Mononuclear cell (primary cell): ENCODE measurements around the gene GAST. TPM values are rescaled to one million over a fixed set of nuclear protein-coding genes. Genes with fewer than 3 reads are reported as not detected.
A peak's percentile ranks its signal among the peaks of the same experiment; 100 is the strongest.
"Not testable (repeated sequence)": the region's sequence is repeated elsewhere in the genome, so short reads cannot be mapped to it uniquely, and the experiment has no call there.

Source experiments
- H3K27me3 ChIP-seq: 2 replicates; pipeline ENCODE4 v1.6.0; 2011; ENCODE audit warnings: low read length, control low read depth; ENCODE audit not compliant: insufficient read depth
- H3K4me1 ChIP-seq: 2 replicates; pipeline ENCODE4 v1.5.1; 2011; ENCODE audit warnings: mild to moderate bottlenecking, low read length, control low read depth; ENCODE audit not compliant: insufficient read depth
- H3K4me3 ChIP-seq: 2 replicates; pipeline ENCODE4 v1.5.1; 2011; ENCODE audit warnings: mild to moderate bottlenecking, low read length, moderate library complexity
- H3K9me3 ChIP-seq: 2 replicates; pipeline ENCODE4 v1.5.1; 2011; ENCODE audit warnings: low read depth, mild to moderate bottlenecking, control low read depth, low read length
- total RNA-seq: library from RNA; depleted of rRNA; stranded (reverse); fragments of >200 nt; gene quantifications from one replicate; pipeline ENCODE4 v1.2.3, GENCODE V29; 2012

The GAST gene, protein sequence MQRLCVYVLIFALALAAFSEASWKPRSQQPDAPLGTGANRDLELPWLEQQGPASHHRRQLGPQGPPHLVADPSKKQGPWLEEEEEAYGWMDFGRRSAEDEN
- total RNA-seq: not detected

DNA sequence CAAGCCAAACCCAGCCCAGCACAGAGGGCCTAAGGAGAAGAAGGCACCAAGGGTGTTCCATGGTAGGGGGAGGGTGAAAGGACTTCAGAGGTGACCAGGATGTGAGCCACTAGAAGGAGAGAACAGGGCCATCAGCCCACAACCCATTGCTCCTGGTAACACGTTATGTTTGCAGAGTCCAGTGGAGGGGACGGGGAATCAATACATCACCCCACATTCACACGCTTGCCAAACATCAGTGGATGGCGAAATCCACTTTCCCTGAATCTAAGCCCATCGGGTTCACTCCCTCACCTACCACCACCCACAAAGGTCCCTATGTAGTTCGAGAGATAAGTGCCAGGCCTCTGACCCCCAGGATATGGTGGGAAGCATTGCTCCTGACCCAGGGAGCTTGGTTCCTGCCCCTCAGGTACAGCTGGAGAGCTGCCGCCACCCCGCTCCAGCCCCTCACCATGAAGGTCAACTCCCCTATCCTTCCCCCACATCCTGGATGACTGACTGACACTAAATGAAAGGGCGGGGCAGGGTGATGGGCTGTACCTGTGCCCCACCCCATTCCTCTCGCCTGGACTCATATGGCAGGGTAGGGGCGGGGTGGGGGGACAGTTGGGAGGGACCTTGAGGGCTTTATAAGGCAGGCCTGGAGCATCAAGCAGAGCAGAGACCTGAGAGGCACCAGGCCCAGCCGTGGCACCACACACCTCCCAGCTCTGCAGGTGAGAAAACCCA lies at the start of gene GAST:
TSS of gene GAST (plus strand) at position 663 of the 732 bp plus-strand sequence. CDS start 3,106 bp downstream, outside the sequence.
- Histone ChIP-seq H3K4me3 (no peak within 1 kb of the TSS), H3K9me3 (no peaks in the 10 kb centered on the region), H3K27me3 (no peaks in the 10 kb centered on the region), H3K4me1 (no peaks in the 10 kb centered on the region)

DNA sequence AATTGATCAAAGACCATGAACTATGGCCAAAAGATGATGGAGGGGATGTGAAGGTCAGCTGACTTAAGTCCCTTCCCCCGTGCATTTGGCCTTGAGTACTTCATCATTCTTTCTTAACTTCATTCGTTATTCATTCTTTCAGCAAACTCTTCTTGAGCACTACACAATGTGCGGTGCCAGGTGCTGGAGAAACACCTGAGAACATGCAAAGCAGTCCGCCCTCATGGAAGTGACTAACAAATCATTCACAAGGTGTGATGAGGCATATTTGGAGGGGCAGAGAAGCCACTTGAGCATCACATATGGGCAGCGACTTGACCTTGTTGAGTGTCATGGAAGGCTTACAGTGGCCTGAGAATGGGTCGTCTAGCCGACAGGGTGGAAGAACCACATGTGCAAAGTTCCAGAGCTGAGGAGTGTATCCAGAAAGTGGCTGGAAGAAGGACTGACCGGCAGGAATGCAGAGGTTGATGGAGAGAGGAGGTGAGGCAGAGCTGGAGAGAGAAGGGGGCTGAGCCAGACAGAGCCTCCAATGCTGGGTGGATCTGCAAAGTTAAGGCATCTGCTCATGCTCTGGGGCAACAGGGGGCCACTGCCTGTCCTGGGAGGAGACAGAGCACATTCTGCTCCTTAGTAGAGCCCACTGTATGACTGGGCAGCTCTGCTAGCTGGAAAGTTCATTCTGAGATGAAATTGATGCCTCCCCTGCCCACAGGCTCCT lies 48.5 kb upstream of the GAST start:
- Histone ChIP-seq H3K4me3 (no peak overlapping the region), H3K9me3 (no peaks in the 10 kb centered on the region), H3K4me1 (peaks cover 29% of the 10 kb centered on the region), H3K27me3 (no peaks in the 10 kb centered on the region)

DNA sequence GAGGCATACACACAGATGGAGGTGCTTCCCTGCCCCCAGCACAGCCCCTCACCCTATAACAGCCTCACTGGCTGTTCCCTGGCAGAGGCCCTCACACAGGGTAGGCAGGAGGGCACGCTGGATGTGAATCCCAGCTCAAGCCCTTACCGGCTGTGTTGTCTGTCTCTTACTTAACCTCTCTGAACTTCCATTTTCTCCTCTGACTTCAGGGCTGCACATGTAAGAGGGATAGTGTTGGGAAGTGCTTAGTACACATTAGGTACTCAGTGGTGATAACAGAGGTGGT lies 48.0 kb upstream of the GAST start:
- Histone ChIP-seq H3K4me1 (peaks cover 29% of the 10 kb centered on the region), H3K9me3 (no peaks in the 10 kb centered on the region), H3K27me3 (no peaks in the 10 kb centered on the region), H3K4me3 (no peak overlapping the region)

DNA sequence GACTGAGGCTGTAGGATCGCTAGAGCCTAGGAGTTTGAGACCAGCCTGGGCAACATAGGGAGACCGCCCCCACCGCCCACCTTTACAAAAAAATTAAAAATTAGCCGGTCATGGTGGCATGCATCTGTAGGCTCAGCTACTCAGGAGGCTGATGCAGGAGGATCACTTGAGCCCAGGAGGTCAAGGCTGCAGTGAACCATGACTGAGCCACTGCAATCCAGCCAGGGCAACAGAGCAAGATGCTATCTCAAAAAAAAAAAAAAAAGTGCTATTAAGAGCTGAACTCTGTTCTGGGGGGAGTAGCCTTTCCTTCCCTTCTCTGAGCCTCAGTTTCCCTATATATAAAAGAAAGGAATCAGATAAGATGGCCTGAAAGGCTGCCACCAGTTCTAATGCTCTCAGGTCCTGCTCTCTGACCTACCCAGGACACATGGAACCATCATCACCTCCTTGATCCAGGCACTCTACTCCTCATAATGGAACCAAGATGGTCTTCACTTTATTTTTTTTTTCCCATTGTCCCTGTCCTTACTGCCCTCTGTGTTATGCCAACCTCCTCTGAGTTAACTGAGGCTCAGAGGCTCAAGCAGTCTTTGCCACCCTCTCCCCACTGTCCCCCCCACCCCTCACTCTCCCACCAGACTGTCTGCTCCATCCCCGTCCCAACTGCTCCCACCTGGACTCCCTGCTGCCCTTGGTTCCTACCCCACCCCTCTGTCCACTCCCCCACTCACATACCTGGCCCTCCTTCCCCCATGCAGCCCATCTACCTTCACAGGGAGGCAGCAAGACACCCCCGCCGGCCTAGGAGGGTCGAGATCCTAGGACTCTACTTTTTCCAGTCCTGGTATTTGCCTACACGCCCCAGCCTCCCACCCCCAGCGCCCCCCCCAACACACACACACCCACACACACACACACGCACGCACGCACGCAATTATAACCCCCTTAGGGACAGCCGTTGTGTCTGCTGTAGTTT lies 47.3 kb upstream of the GAST start:
- no peaks in the 10 kb centered on the region for H3K9me3 ChIP-seq
- no peak overlapping the region for H3K4me3 ChIP-seq
- H3K27me3 ChIP-seq: no peaks in the 10 kb centered on the region
- H3K4me1 ChIP-seq: peaks cover 29% of the 10 kb centered on the region

DNA sequence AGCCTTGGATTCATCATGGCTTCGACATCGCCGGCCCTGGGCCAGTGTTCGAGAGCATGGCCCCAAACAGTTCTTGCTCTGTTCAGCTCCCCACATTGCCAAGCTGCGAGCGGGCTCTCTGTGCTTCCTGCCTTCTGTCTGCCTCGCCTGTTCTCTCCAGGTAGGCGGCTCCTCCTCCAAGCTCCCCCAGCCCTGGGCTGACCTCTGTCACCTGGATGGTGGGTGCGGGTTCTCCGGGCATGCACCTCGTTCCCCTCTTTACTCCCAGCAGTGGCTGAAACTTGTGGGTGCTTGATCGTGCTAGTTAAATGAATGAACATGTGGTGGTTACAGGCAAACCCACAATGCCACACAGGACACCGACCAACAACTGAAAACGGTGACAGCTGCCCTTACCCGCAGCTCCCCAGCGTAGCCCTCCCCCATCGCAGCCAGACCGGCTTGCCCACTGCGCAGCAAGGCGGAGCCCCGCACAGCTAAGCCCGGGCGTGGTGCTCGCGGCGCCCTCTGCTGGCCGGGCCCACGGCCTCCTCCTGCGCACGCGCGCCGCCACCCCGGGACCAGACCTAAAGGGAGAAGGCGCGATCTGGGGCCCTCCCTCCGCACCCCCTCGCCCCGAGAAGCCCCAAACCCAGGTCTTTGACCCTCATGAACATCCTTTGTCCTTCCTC lies 46.4 kb upstream of the GAST start:
- Histone ChIP-seq H3K4me3 (peak overlapping the region; percentile 31), H3K9me3 (no peaks in the 10 kb centered on the region), H3K27me3 (no peaks in the 10 kb centered on the region), H3K4me1 (peaks cover 29% of the 10 kb centered on the region)

DNA sequence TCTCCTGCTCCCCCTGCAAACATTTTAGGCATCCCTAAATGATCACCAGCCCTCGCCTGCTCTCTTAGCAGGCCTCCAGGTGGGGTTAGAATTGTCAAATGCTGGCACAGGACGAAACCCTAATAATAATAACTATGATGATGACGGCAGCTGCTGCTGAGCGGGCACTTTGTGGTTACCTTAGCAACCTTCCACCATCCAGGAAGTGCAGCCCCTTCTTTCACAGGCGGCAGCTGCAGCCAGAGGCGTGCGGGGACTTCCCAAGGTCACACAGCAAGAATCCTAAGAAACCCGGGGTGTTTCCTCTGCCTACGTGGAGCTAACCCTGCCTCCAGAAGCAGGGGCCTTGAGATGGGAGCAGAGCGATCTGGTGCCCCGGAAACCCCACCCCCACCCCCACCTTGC lies 45.9 kb upstream of the GAST start:
- no peaks in the 10 kb centered on the region for H3K27me3 ChIP-seq
- H3K4me3 ChIP-seq: peak overlapping the region; percentile 31
- H3K9me3 ChIP-seq: no peaks in the 10 kb centered on the region

DNA sequence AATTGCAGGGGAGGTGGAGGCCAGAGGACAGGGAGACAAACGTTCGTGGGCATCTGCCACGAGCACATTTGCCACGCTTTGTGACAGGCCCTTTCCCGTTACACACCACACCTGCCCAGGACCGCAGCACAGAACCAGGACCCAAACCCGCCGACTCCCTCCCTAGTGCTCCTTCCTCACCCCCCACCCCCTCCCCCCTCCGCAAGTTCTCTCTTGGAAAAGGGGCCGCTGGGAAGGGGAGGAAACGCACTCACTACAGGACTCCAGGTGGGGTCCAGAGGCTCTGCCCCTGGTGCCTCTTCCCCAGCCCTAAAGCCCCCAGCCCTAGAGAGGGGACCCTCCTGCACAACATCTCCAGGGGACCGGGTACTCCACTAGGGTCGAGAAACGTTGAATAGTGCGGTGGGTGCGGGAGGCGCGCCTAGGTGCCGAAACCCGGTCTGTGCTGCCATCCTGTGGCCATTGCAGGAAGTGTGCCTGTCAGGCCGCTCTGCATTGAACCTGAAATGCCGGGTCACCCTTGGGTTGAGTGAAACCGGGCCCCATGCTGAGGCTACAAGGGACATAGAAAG lies 45.3 kb upstream of the GAST start:
- peaks cover 29% of the 10 kb centered on the region for H3K4me1 ChIP-seq

More for the DNA sequence above, 45.9 kb upstream of the GAST start:
- peaks cover 29% of the 10 kb centered on the region for H3K4me1 ChIP-seq

DNA sequence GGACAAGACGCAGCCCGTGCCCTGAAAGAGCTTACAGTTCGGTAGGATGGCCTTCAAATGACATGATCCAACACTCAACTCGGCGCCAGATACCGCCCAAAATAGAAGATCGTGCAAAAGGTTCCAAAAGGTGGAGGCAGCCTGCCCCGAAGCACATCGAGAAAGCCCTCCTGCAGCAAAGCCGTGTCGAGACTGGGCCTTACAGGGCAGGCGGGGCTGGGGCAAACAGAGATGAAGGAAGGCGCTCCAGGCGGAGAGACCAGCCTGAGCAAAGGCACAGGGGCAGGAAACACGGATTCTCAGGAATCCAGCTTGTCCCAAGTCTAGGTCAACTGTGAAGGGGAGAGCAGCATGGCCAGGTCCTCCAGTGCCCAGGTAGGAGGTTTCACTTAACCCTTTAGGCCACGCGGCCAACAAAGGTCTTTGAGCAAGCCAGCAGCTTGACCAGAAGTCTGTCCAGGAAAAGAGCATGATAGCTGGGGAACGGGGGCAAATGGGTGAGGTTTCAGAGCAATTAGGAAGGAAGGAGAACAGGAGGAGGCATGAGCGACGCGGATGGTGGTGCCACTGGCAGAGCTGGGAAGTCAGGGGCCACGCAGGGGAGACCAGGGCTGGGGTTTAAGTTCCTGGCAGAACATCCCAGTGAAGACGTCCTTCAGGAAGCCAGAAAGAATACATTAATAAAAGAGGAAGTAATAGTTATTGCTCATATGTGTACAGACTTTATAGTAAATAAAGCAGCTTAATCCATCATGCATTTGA lies 44.7 kb upstream of the GAST start:
- H3K4me1 ChIP-seq: peaks cover 29% of the 10 kb centered on the region
- no peak overlapping the region for H3K4me3 ChIP-seq
- no peaks in the 10 kb centered on the region for H3K9me3 ChIP-seq
- no peaks in the 10 kb centered on the region for H3K27me3 ChIP-seq

More for the DNA sequence above, 45.3 kb upstream of the GAST start:
- H3K4me3 ChIP-seq: peak overlapping the region; percentile 31
- H3K27me3 ChIP-seq: no peaks in the 10 kb centered on the region
- H3K9me3 ChIP-seq: no peaks in the 10 kb centered on the region

DNA sequence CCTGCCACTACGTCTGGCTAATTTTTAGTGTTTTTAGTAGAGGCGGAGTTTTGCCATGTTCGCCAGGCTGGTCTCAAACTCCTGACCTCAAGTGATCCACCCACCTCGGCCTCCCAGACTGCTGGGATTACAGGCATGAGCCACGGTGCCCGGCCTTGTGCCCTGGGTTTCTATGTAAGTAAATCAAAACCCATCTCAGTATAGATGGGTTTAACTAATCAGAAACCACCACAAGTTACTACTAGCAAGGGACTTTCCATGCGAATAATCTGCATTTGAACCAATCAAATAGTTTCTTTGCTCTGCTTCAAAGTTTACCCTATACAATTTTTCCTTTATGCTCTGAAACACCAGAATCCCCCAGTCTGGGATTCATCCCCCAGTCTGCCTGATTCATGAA lies 40.0 kb upstream of the GAST start:
- H3K9me3 ChIP-seq: no peaks in the 10 kb centered on the region
- no peaks in the 10 kb centered on the region for H3K27me3 ChIP-seq
- no peak overlapping the region for H3K4me3 ChIP-seq
- peaks cover 43% of the 10 kb centered on the region for H3K4me1 ChIP-seq

DNA sequence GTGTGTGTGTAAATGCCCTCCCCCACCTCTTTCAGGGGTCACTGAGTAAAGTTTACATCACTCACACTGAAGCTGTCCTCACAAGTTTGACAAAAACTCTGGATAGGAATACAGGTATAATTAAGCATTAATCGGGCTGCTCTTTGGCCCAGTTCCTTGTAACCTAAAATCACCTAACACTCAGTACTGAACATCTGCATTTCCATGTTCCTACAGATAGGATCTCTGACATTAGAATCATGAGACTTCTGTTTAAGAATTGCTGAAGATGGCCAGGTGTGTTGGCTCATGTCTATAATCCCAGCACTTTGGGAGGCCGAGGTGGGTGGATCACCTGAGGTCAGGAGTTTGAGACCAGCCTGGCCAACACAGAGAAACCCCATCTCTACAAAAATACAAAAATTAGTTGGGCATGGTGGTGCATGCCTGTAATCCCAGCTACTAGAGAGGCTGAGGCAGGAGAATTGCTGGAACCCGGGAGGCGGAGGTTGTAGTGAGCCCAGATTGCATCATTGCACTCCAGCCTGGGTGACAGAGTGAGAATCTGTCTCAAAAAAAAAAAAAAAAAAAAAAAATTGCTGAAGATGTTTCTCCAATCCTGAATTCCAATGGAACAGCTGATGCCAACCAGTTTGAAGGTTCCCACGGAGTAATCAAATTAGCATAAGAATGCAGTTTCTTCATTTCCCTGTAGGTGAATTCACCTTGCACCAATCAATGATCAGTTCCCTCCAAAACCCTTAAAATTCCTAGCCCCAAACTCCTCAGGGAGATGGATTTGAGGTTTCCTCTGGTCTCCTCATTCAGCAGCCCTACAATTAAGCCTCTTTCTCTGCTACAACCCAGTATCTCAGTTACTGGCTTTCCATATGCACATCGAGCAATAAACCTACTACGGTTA lies 36.7 kb upstream of the GAST start:
- H3K9me3 ChIP-seq, H3K27me3 ChIP-seq, H3K4me3 ChIP-seq: not testable (repeated sequence)
- H3K4me1 ChIP-seq: peaks cover 54% of the 10 kb centered on the region

DNA sequence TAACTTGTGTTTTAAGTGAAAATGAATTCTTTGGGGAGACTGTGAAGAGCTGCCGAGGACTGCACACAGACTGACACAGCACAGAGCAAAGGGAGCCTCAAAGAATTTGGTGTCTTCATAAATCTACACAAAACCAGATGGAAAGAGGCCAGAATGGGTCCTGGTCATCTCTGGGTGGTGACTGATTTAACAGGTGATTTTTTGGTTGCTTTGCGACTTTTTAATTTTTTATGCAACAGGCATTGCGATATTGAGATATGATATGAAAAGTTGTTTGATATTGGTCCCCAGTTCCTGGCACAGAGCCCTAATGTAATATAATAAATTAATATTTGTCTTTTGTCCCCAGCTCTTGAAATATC lies 36.1 kb upstream of the GAST start:
- Histone ChIP-seq H3K4me3 (no peak overlapping the region), H3K4me1 (peaks cover 54% of the 10 kb centered on the region), H3K27me3 (no peaks in the 10 kb centered on the region), H3K9me3 (no peaks in the 10 kb centered on the region)

DNA sequence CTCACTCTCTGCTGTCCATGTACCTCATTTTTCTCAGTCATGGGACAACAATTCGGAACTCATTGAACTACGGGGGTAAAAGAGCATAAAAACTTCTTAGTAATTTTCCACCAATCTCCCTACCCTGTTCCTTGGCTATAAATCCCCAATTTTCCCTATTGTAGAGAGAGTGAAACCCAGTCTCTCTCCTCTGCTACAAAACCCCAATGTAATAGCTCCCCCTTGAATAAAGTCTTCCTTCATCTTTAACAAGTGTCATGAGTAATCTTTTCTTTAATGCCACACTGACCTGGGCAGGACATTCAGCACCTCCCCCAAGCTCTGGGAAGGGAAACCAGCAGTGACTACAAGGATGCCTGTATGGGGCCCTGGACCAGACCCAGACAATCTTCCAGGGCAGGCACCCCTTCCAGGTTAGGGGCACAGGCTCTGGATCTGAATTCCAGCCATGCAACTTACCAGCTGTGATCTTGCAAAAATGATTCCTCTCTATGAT lies 33.7 kb upstream of the GAST start:
- H3K27me3 ChIP-seq: no peaks in the 10 kb centered on the region
- no peaks in the 10 kb centered on the region for H3K9me3 ChIP-seq
- H3K4me3 ChIP-seq: peak overlapping the region; percentile 39
- peaks cover 52% of the 10 kb centered on the region for H3K4me1 ChIP-seq
